Ishikawa (cell line): ENCODE results near the gene EIF4EBP2.
A peak's percentile ranks its signal among the peaks of the same experiment; 100 is the strongest.

ENCODE experiments used
- CEBPB ChIP-seq: IDR thresholded peaks from 2 replicates; pipeline ENCODE4 v1.6.1; 2012
- CREB1 ChIP-seq: IDR thresholded peaks from 2 replicates; pipeline ENCODE4 v1.6.1; 2012; ENCODE audit warnings: low read depth
- EGR1 ChIP-seq: IDR thresholded peaks from 2 replicates; pipeline ENCODE4 v1.6.1; 2012
- EP300 ChIP-seq: IDR thresholded peaks from 2 replicates; pipeline ENCODE4 v1.6.1; 2012; ENCODE audit warnings: borderline replicate concordance
- FOXM1 ChIP-seq: IDR thresholded peaks from 2 replicates; pipeline ENCODE4 v1.6.1; 2012; ENCODE audit warnings: low read depth, borderline replicate concordance
- NFIC ChIP-seq: IDR thresholded peaks from 2 replicates; pipeline ENCODE4 v1.6.1; 2012
- RAD21 ChIP-seq: IDR thresholded peaks from 2 replicates; pipeline ENCODE4 v1.6.1; 2012; ENCODE audit warnings: low read depth
- TAF1 ChIP-seq: IDR thresholded peaks from 2 replicates; pipeline ENCODE4 v1.6.1; 2012; ENCODE audit warnings: low read depth, mild to moderate bottlenecking
- TCF12 ChIP-seq: IDR thresholded peaks from 2 replicates; pipeline ENCODE4 v1.6.1; 2012; ENCODE audit warnings: low read depth
- TEAD4 ChIP-seq: IDR thresholded peaks from 2 replicates; pipeline ENCODE4 v1.6.1; 2012
- YY1 ChIP-seq: IDR thresholded peaks from 2 replicates; pipeline ENCODE4 v1.6.1; 2012; ENCODE audit warnings: low read depth
- ZBTB7A ChIP-seq: IDR thresholded peaks from 2 replicates; pipeline ENCODE4 v1.6.1; 2012; ENCODE audit warnings: low read depth
- TF ChIP-seq, protein P1 (sequence below): IDR thresholded peaks from 2 replicates; pipeline ENCODE4 v1.6.1; 2012
- TF ChIP-seq, protein P2 (sequence below): IDR thresholded peaks from 2 replicates; pipeline ENCODE4 v1.6.1; 2012; ENCODE audit warnings: low read depth, mild to moderate bottlenecking
- TF ChIP-seq, protein P3 (sequence below): IDR thresholded peaks from 2 replicates; pipeline ENCODE4 v1.6.1; 2012

EIF4EBP2 gene

DNA sequence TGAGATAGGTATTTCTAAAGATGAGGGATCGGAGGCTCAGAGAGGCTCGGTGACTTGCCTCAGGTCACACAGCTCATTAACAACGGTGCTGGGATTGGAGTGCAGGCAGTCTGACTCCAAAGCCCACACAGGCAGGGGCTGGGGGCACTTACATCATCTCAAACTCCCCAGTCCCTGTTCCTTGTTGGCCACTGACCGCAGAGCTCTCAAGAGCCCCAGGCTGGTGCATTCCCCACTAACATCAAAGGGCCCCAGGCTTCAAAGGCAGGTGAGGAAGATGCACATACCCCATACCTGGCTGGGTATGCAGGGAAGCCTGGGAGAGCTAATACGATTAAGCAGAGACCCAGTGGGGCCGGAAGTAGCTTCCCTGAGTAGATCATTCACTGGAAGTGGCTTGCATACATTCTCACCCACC is 51.3 kb downstream of the EIF4EBP2 start:
- TF ChIP-seq FOXM1 (no peak), EP300 (no peak), CREB1 (no peak)

DNA sequence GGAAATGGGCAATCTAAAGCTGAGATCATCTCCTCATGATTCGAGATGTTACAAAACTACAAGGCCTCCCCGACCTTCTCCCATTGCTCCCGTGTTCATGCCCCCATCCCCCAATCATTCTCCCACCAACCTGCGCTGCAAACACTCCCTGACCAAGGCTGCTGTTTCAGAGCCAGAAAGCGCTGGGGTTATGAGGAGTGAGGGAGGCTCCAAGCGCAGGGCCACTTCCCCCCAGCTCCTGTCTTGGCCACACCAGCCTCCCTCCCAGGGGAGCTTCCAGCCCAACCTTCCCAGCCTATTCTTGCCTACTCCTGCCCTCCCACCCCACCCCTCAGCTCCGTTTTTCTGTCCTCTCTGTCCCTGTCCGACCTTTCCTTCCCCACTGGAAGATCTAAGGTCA is 52.2 kb downstream of the EIF4EBP2 start:
- TF ChIP-seq YY1 (no peak), CREB1 (no peak), EGR1 (no peak), NFIC (no peak), EP300 (no peak), TEAD4 (no peak), FOXM1 (no peak), TCF12 (no peak), CEBPB (no peak), TAF1 (no peak), ZBTB7A (no peak), RAD21 (no peak)
- TF ChIP-seq, protein P1, sequence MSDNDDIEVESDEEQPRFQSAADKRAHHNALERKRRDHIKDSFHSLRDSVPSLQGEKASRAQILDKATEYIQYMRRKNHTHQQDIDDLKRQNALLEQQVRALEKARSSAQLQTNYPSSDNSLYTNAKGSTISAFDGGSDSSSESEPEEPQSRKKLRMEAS: no peak
- TF ChIP-seq, protein P2, sequence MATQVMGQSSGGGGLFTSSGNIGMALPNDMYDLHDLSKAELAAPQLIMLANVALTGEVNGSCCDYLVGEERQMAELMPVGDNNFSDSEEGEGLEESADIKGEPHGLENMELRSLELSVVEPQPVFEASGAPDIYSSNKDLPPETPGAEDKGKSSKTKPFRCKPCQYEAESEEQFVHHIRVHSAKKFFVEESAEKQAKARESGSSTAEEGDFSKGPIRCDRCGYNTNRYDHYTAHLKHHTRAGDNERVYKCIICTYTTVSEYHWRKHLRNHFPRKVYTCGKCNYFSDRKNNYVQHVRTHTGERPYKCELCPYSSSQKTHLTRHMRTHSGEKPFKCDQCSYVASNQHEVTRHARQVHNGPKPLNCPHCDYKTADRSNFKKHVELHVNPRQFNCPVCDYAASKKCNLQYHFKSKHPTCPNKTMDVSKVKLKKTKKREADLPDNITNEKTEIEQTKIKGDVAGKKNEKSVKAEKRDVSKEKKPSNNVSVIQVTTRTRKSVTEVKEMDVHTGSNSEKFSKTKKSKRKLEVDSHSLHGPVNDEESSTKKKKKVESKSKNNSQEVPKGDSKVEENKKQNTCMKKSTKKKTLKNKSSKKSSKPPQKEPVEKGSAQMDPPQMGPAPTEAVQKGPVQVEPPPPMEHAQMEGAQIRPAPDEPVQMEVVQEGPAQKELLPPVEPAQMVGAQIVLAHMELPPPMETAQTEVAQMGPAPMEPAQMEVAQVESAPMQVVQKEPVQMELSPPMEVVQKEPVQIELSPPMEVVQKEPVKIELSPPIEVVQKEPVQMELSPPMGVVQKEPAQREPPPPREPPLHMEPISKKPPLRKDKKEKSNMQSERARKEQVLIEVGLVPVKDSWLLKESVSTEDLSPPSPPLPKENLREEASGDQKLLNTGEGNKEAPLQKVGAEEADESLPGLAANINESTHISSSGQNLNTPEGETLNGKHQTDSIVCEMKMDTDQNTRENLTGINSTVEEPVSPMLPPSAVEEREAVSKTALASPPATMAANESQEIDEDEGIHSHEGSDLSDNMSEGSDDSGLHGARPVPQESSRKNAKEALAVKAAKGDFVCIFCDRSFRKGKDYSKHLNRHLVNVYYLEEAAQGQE: no peak
- TF ChIP-seq, protein P3, sequence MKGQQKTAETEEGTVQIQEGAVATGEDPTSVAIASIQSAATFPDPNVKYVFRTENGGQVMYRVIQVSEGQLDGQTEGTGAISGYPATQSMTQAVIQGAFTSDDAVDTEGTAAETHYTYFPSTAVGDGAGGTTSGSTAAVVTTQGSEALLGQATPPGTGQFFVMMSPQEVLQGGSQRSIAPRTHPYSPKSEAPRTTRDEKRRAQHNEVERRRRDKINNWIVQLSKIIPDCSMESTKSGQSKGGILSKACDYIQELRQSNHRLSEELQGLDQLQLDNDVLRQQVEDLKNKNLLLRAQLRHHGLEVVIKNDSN: no peak

DNA sequence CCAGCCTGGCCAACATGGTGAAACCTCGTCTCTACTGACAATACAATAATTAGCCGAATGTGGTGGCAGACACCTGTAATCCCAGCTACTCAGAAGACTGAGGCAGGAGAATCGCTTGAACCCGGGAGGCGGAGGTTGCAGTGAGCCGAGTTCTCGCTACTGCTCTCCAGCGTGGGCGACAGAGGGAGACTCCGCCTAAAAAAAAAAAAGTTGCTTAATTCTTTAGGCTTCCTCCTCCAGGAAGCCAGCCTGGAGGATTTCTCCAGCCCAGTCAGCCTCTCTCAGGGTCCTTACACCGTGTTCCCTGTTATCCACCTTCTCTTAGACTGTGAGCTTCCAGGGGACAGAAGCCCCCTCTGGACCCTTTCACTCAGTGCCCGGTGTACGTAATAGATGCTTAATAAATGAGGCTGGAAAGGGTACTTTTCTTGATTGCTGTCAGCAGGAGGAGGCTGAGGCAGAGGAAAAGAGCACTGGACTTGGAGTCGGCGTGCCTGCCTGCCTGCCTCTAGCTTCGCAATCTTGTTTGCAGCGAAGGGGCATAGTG is 53.9 kb downstream of the EIF4EBP2 start:
- TF ChIP-seq TEAD4 (no peak), TCF12 (no peak)

DNA sequence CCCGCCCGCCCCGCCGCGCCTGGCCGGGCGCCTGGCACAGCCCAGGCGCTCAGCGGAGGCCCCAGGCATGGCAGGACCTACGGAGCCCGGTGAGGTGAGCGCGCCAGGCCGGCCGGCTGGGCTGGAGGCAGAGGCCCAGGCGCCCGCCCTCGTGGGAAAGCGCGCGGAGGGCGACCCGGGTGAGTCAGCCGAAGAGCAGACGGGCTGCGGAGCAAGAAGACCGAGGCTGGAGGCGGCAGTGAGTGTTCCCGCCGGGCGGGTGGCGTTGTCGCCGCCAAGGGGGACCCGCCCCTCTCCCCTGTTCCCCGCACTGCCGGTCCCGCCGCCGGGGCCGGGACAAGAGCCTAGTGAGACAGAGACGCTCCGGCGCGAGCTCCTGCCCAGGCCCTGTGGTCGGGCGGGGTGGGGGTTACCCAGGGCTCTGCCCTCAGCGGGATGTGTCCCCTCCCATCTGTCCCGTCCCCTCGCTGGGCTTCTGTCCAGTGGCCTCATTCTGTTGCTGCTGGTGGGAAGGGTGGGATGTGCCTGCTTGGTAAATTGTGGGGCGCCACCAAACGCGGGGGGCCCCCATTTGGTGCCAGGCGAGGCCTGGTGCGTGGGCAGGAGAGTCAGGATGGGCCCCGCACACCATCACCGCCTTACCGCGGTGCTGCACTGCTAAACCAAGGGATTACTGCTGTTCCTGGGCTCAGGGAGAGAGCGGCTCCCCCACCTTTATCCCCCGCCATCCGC is 54.5 kb downstream of the EIF4EBP2 start:
- peak; percentile 31; the same call in 1 of the 2 replicates for TF ChIP-seq TCF12
- TF ChIP-seq TEAD4: no peak
- TF ChIP-seq EP300: no peak
- no peak for TF ChIP-seq ZBTB7A
- 0 out of 2 replicates have a peak, but pooled peaks have one; percentile 47 for TF ChIP-seq YY1
- TF ChIP-seq CEBPB: no peak
- TF ChIP-seq, protein P1: peak; percentile 92

DNA sequence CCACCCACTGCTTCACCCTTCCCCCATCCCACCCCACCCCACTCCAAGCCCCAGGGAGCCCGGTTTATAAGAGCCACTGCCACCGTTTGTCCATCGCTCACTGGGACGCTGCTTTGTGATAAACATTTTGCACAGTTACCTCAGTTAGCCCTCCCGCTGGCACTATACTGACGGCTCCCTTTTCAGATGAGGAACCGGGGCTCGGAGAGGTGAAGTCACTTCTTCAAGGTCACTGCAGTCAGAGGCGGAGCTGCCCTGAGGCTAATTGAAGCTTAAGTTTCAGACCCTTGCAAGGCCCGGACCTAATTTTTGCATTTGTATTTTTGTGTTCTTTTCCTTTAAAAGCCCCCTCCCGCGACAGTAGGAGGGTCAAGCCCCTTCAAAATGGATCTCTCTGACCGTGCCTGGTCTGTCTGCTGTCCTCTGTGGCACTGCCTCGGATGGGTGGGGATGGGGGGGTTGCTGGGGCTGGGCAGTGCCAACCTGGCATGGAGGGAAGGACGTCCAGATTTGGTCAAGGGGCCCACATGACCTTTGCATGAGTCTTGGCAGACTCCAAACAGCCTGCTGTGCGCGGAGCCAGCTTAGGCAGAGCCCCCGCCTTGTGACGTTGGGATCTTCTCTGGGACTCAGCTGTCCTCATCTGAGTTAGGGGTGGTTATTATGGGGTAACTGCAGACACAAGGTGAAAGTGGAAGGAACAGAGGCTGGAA is 55.3 kb downstream of the EIF4EBP2 start:
- TF ChIP-seq TEAD4 (no peak), TCF12 (no peak), RAD21 (no peak), CREB1 (no peak), NFIC (no peak), EP300 (no peak), FOXM1 (no peak), TAF1 (no peak), YY1 (no peak)
- TF ChIP-seq, protein P2: no peak
- TF ChIP-seq, protein P3: no peak
- TF ChIP-seq, protein P1: no peak
